GM10248 (cell line): ENCODE data around the gene CERS6.

ENCODE experiments used
- CTCF ChIA-PET: fragments of 300-600 bp; sonication (Branson Sonifier 250); formaldehyde crosslinking; extraction: SDS; loops from one replicate; lab custom pipeline; 2021; ENCODE audit warnings: antibody characterized with exemption; lab: Yijun Ruan, JAX
- POLR2A ChIA-PET: fragments of 350-650 bp; sonication (Branson Sonifier 250); formaldehyde crosslinking; extraction: SDS; loops from one replicate; lab custom pipeline; 2020; ENCODE audit warnings: antibody characterized with exemption; lab: Yijun Ruan, JAX
- DNase-seq: peaks from one replicate; pipeline ENCODE4 v3.0.0; 2012; ENCODE audit errors: extremely low spot score
- CTCF ChIP-seq: IDR thresholded peaks from 2 replicates; pipeline ENCODE4 v1.5.1; 2012; ENCODE audit warnings: mild to moderate bottlenecking, low read depth; ENCODE audit errors: extremely low read depth, missing control alignments, control extremely low read depth

Gene CERS6

GRCh38 chr2:168550670-168551069 is 94.6 kb downstream of the CERS6 start:
- TF ChIP-seq CTCF, result no peak
- ChIA-PET CTCF (interaction anchor here (0.7 to 1.5 kb wide), 3 partner anchors 12 to 40 kb away, joined by 3 read pairs; no protein-coding TSS in a partner anchor), POLR2A (no interaction called here)
- DNase-seq, result no peak

GRCh38 chr2:168552450-168552856 is 96.4 kb downstream of the CERS6 start:
- peak; percentile 70 for DNase-seq
- CTCF ChIA-PET, result no interaction called here
- no peak for TF ChIP-seq CTCF
- POLR2A ChIA-PET, result no interaction called here

- CTCF ChIA-PET, result no interaction called here
- TF ChIP-seq CTCF, result no peak
- DNase-seq, result no peak
- POLR2A ChIA-PET, result no interaction called here
Observed at GRCh38 chr2:168555283-168555682, 99.2 kb downstream of the CERS6 start.

- POLR2A ChIA-PET, result no interaction called here
- no peak for DNase-seq
- TF ChIP-seq CTCF, result no peak
- CTCF ChIA-PET, result no interaction called here
Observed at GRCh38 chr2:168559187-168559586, 103.1 kb downstream of the CERS6 start.

GRCh38 chr2:168560817-168561499 is 104.9 kb downstream of the CERS6 start:
- CTCF ChIA-PET, result no interaction called here

GRCh38 chr2:168561991-168562390 is 105.9 kb downstream of the CERS6 start:
- no peak for DNase-seq
- TF ChIP-seq CTCF, result no peak
- ChIA-PET CTCF (no interaction called here), POLR2A (no interaction called here)

More at GRCh38 chr2:168560817-168561499, 104.9 kb downstream of the CERS6 start:
- POLR2A ChIA-PET, result no interaction called here
- DNase-seq, result peak; percentile 17
- TF ChIP-seq CTCF, result no peak

GRCh38 chr2:168562971-168563370 is 106.9 kb downstream of the CERS6 start:
- POLR2A ChIA-PET, result no interaction called here
- CTCF ChIA-PET, result no interaction called here
- no peak for TF ChIP-seq CTCF
- DNase-seq, result no peak
